AG10803 (cell line): ENCODE measurements around the gene PARD6G.

Source experiments
- DNase-seq: peaks from one replicate; pipeline ENCODE4 v3.0.0; 2010; ENCODE audit warnings: low read depth
- H3K4me3 ChIP-seq: 2 replicates; pipeline ENCODE4 v1.5.1; 2011; ENCODE audit warnings: mild to moderate bottlenecking, low read length, control low read depth
- CTCF ChIP-seq: conservative IDR thresholded peaks from 2 replicates; pipeline ENCODE4 v1.5.1; 2011; ENCODE audit warnings: mild to moderate bottlenecking, low read length, control low read depth, inconsistent platforms

The PARD6G gene

GRCh38 chr18:80175451-80176204 is 71.7 kb downstream of the PARD6G start:
- no peak for TF ChIP-seq CTCF
- DNase-seq, result no peak
- no peak overlapping the region for H3K4me3 ChIP-seq

- H3K4me3 ChIP-seq, result no peak overlapping the region
- no peak for DNase-seq
- TF ChIP-seq CTCF, result no peak
Observed at GRCh38 chr18:80173060-80173459, 74.3 kb downstream of the PARD6G start.

- no peak overlapping the region for H3K4me3 ChIP-seq
- no peak for DNase-seq
- no peak for TF ChIP-seq CTCF
Observed at GRCh38 chr18:80172056-80172455, 75.3 kb downstream of the PARD6G start.

DNA sequence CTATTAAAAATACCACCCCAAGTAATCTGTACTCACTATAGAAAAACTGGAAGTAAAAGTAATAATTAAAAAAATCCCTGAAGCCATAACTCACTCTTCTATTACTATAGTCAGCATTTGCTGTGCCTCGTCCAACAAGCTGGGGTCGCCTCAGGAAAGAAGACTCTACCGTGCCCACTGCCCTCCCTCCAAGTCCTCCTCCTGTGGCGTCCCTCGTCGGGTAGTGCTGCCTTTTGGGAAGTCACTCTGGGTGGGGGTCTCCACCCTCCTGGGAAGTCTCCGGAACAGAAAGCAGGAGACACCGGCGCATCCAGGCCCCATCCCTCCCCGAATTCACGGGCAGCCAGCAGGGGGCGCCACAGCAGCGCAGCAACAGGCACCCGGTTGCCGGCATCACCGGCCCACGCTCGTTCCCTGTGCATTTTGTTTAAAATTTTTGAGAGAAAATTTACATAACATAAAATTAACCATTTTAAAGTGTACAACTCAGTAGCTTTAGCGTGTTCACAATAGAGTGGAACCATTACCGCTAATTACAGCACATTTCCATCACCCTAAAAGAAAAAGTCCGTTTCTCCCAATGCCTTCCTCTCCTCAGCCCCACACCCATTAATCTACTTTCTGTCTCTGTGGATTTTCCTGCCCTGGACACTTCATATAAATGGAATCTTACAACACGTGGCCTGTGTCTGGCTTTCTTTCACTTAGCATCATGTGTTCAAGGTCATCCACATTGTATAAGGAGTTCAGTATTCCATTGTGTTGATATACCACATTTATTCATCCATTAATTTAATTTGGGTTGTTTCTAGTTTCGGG is 76.1 kb downstream of the PARD6G start:
- DNase-seq, result peak; percentile 68

DNA sequence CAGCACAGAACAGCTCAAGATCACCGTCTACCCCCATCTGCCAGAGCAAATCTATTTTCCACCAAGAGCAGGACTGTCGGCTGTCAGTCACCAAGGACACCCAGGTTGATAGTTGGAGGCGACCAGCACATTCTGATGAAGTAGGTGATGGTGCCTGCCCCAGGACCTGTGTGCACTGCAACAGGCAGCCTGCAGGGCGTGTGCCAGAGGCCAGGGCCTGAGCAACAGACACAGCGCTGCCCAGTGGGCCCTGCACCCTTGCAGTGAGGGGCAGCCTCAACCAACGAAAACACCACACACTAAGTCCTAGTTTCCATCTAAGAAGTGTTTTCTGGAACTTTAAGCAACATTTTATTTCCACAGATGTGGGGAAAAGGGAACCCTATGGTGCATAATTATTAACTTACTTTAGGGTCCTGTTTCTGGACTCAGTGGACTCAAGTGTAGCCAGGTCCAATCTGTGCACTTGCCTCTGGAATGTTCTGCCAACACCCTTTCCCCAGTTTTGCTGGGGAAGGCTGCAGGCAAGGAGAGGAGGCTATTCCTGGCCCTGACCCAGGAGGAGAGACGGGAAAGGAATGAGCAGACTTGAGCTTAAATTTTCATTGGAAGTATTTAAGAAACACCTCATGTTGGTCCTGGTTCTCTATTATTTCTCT is 76.8 kb downstream of the PARD6G start:
- H3K4me3 ChIP-seq, result no peak overlapping the region
- DNase-seq, result no peak
- no peak for TF ChIP-seq CTCF

More for the DNA sequence above, 76.1 kb downstream of the PARD6G start:
- TF ChIP-seq CTCF, result peak; percentile 65
- peak overlapping the region; percentile 29 for H3K4me3 ChIP-seq

DNA sequence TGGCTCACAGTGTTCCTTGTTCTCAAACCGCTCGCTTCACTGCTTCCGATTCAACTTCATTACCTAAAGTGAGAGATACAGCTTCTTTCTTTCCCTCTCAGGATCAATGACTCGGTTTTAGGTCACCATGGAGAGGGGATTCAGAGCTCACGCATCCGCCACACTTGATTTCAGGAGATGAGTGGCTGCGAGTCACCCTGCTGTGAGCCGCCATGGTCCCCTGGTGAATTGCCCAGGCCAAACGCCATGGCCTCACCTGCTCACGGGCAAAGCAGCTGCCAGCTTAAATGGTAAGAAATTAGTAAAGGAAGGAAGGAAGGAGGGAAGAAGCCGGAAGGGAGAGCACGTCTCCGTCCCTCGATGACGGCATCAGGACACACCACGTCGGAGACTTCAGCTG is 77.7 kb downstream of the PARD6G start:
- no peak overlapping the region for H3K4me3 ChIP-seq
- no peak for DNase-seq
- no peak for TF ChIP-seq CTCF
